H1 (cell line): ENCODE results near the gene PRDX3. TPM values are rescaled to one million over a fixed set of nuclear protein-coding genes. Genes with fewer than 3 reads are reported as not detected.
A peak's percentile ranks its signal among the peaks of the same experiment; 100 is the strongest.

Source experiments
- CTCF ChIA-PET: fragments of 300-600 bp; sonication (Branson Sonifier 250); formaldehyde crosslinking; loops from one replicate; lab custom pipeline; 2021; ENCODE audit not compliant: partially characterized antibody; lab: Charles Lee
- POLR2A ChIA-PET: fragments of 300-600 bp; sonication (Branson Sonifier 250); formaldehyde crosslinking; loops from one replicate; lab custom pipeline; 2021; ENCODE audit warnings: inconsistent platforms; ENCODE audit not compliant: partially characterized antibody; lab: Charles Lee
- DNase-seq, 2 experiments: peaks; one replicate each; pipeline versions ENCODE4 v3.0.0 to v3.0.0-alpha.2; 2010 to 2022; ENCODE audit warnings: low spot score in 2 of 2, low read depth in 1 of 2, mixed read lengths in 1 of 2
- FAIRE-seq: peaks from 2 replicates; lab custom pipeline; 2011; peaks lifted over from hg19 to GRCh38; lab: Jason Lieb, UNC
- H2AFZ ChIP-seq: 2 replicates; pipeline ENCODE4 v1.8.1; 2012; ENCODE audit warnings: low read length, inconsistent platforms
- H2AK5ac ChIP-seq: 2 replicates; pipeline ENCODE4 v1.6.1; 2013; ENCODE audit warnings: low read depth, low read length
- H2BK120ac ChIP-seq: replicated peaks from 2 replicates; pipeline ENCODE3; 2013; ENCODE audit warnings: low read depth, low read length, inconsistent platforms
- H2BK12ac ChIP-seq: 2 replicates; pipeline ENCODE4 v1.6.1; 2013; ENCODE audit warnings: low read depth, low read length
- H2BK15ac ChIP-seq: 2 replicates; pipeline ENCODE4 v1.6.1; 2013; ENCODE audit warnings: low read length
- H2BK20ac ChIP-seq: 2 replicates; pipeline ENCODE4 v1.6.1; 2013; ENCODE audit warnings: low read length
- H2BK5ac ChIP-seq: 2 replicates; pipeline ENCODE4 v1.6.1; 2013; ENCODE audit warnings: low read depth, low read length
- H3K14ac ChIP-seq: 2 replicates; pipeline ENCODE4 v1.6.1; 2013; ENCODE audit warnings: inconsistent platforms; ENCODE audit not compliant: insufficient read length
- H3K18ac ChIP-seq: 2 replicates; pipeline ENCODE4 v1.6.1; 2013; ENCODE audit warnings: low read length; ENCODE audit errors: extremely low read depth
- H3K23ac ChIP-seq: 2 replicates; pipeline ENCODE4 v1.6.1; 2013; ENCODE audit warnings: inconsistent platforms; ENCODE audit not compliant: insufficient read length
- H3K23me2 ChIP-seq: 2 replicates; pipeline ENCODE4 v1.6.1; 2013; ENCODE audit warnings: low read depth, low read length
- H3K27ac ChIP-seq: 2 replicates; pipeline ENCODE4 v1.6.1; 2011; ENCODE audit warnings: low read depth, low read length, inconsistent platforms
- H3K27me3 ChIP-seq, 4 experiments: replicated peaks in 1 of 4; 1 replicate in 1 of 4; 2 replicates in 3 of 4; pipeline versions ENCODE4 v1.6.1 to v1.8.1; 2011 to 2013; ENCODE audit warnings: low read length in 3 of 4, mild to moderate bottlenecking in 3 of 4, inconsistent platforms in 2 of 4, mixed read lengths in 2 of 4, moderate library complexity in 1 of 4; ENCODE audit not compliant: control insufficient read depth in 3 of 4, insufficient read depth in 3 of 4; ENCODE audit errors: extremely low read depth in 1 of 4
- H3K36me3 ChIP-seq, 4 experiments: 2 replicates each; pipeline versions ENCODE4 v1.6.1 to v1.8.1; 2011 to 2013; ENCODE audit warnings: mild to moderate bottlenecking in 4 of 4, low read length in 3 of 4, moderate library complexity in 2 of 4, control low read depth in 1 of 4, inconsistent platforms in 1 of 4; ENCODE audit not compliant: insufficient read depth in 4 of 4, control insufficient read depth in 2 of 4
- H3K4ac ChIP-seq: replicated peaks from 2 replicates; pipeline ENCODE3; 2013; ENCODE audit warnings: low read length, low read depth, mixed read lengths, inconsistent platforms; ENCODE audit not compliant: insufficient read length
- H3K4me1 ChIP-seq, 4 experiments: replicated peaks in 1 of 4; 1 replicate in 1 of 4; 2 replicates in 3 of 4; pipeline versions ENCODE4 v1.6.1 to v1.8.1; 2011 to 2013; ENCODE audit warnings: low read length in 3 of 4, inconsistent platforms in 2 of 4, mixed read lengths in 1 of 4; ENCODE audit not compliant: insufficient read depth in 4 of 4, control insufficient read depth in 3 of 4
- H3K4me2 ChIP-seq, 2 experiments: 2 replicates each; pipeline versions ENCODE4 v1.6.1 to v1.8.1; 2011 to 2013; ENCODE audit warnings: low read depth in 2 of 2, low read length in 2 of 2, control low read depth in 1 of 2, inconsistent platforms in 1 of 2, mild to moderate bottlenecking in 1 of 2; ENCODE audit not compliant: insufficient read depth in 1 of 2
- H3K4me3 ChIP-seq, 4 experiments: fragments of 200-600, 300-600 bp in 1 of 4; sonication (generic), shearing (Covaris generic), sonication (Bioruptor Twin) in 1 of 4; 2 replicates each; pipeline versions ENCODE4 v1.5.1 to v1.8.1; 2011 to 2016; ENCODE audit warnings: low read length in 4 of 4, low read depth in 3 of 4, control low read depth in 2 of 4, inconsistent platforms in 2 of 4, mild to moderate bottlenecking in 2 of 4, mixed read lengths in 1 of 4, moderate library complexity in 1 of 4; ENCODE audit not compliant: insufficient read depth in 2 of 4; ENCODE audit errors: extremely low read depth in 1 of 4
- H3K56ac ChIP-seq: replicated peaks from 2 replicates; pipeline ENCODE3; 2013; ENCODE audit warnings: low read depth, mild to moderate bottlenecking, mixed read lengths, low read length, inconsistent platforms; ENCODE audit not compliant: insufficient read length
- H3K79me1 ChIP-seq: 2 replicates; pipeline ENCODE4 v1.6.1; 2013; ENCODE audit warnings: low read depth, low read length, control low read depth
- H3K79me2 ChIP-seq, 2 experiments: 2 replicates each; pipeline versions ENCODE4 v1.6.1 to v1.8.1; 2012 to 2013; ENCODE audit warnings: low read length in 2 of 2, mild to moderate bottlenecking in 2 of 2, inconsistent platforms in 1 of 2; ENCODE audit not compliant: insufficient read depth in 2 of 2, control insufficient read depth in 1 of 2
- H3K9ac ChIP-seq, 4 experiments: replicated peaks in 1 of 4; 1 replicate in 1 of 4; 2 replicates in 3 of 4; pipeline versions ENCODE4 v1.6.1 to v1.8.1; 2011 to 2013; ENCODE audit warnings: low read depth in 3 of 4, low read length in 3 of 4, control low read depth in 2 of 4, mild to moderate bottlenecking in 2 of 4, moderate library complexity in 2 of 4, inconsistent platforms in 1 of 4; ENCODE audit errors: extremely low read depth in 1 of 4
- H3K9me3 ChIP-seq, 2 experiments: 2 replicates each; pipeline versions ENCODE4 v1.6.1 to v1.8.1; 2012 to 2013; ENCODE audit warnings: mild to moderate bottlenecking in 2 of 2, moderate library complexity in 2 of 2, control low read depth in 1 of 2, inconsistent platforms in 1 of 2, low read depth in 1 of 2, low read length in 1 of 2, mixed read lengths in 1 of 2; ENCODE audit not compliant: insufficient read depth in 2 of 2
- H4K20me1 ChIP-seq, 2 experiments: replicated peaks in 1 of 2; 2 replicates each; pipeline versions ENCODE3 to v1.8.1; 2011 to 2013; ENCODE audit warnings: inconsistent platforms in 2 of 2, low read length in 2 of 2, mild to moderate bottlenecking in 1 of 2; ENCODE audit not compliant: insufficient read depth in 2 of 2, control insufficient read depth in 1 of 2
- H4K5ac ChIP-seq: 2 replicates; pipeline ENCODE4 v1.6.1; 2013; ENCODE audit warnings: low read length, low read depth, mixed read lengths, inconsistent platforms; ENCODE audit not compliant: insufficient read length
- H4K8ac ChIP-seq: 2 replicates; pipeline ENCODE4 v1.8.0; 2013; ENCODE audit warnings: mild to moderate bottlenecking, moderate library complexity, low read length, inconsistent platforms; ENCODE audit not compliant: insufficient read depth; ENCODE audit errors: extremely low read depth
- H4K91ac ChIP-seq: replicated peaks from 2 replicates; pipeline ENCODE3; 2013; ENCODE audit warnings: low read length, mixed read lengths, inconsistent platforms; ENCODE audit not compliant: insufficient read length
- CTCF ChIP-seq, 3 experiments: IDR thresholded peaks; 1 replicate in 2 of 3; 2 replicates in 1 of 3; pipeline versions ENCODE4 v1.5.1 to v1.6.1; 2011; ENCODE audit warnings: low read length in 3 of 3, mild to moderate bottlenecking in 3 of 3, inconsistent platforms in 2 of 3, low read depth in 1 of 3, moderate library complexity in 1 of 3; ENCODE audit not compliant: insufficient read depth in 1 of 3; ENCODE audit errors: control extremely low read depth in 1 of 3
- RAD21 ChIP-seq, 2 experiments: IDR thresholded peaks in 1 of 2; conservative IDR thresholded peaks in 1 of 2; 2 replicates each; pipeline ENCODE4 v1.6.1; 2011; ENCODE audit warnings: low read depth in 2 of 2, low read length in 2 of 2, improper control_type of control experiment in 1 of 2, inconsistent platforms in 1 of 2, mild to moderate bottlenecking in 1 of 2, moderate library complexity in 1 of 2
- TAF1 ChIP-seq: IDR thresholded peaks from 2 replicates; pipeline ENCODE4 v1.6.1; 2011; ENCODE audit warnings: mild to moderate bottlenecking, low read depth, low read length
- WGBS, 2 experiments: shearing (Covaris generic) in 1 of 2; methylation state at CpG; one replicate each; pipeline versions ENCODE4 v1.1.6 to v1.1.7; 2013 to 2015; ENCODE audit warnings: low lambda C conversion rate in 2 of 2, mixed read lengths in 2 of 2, inconsistent platforms in 1 of 2, low coverage in 1 of 2, missing lambda C conversion rate in 1 of 2; ENCODE audit not compliant: insufficient replicate concordance in 2 of 2, insufficient coverage in 1 of 2, insufficient read length in 1 of 2; ENCODE audit errors: extremely low coverage in 1 of 2, missing lambda C conversion rate in 1 of 2; 5-methylcytosine and 5-hydroxymethylcytosine counted together
- polyA plus RNA-seq, 7 experiments: library from polyadenylated mRNA; depleted of rRNA in 3 of 7; stranded (reverse) in 5 of 7; unstranded in 2 of 7; fragments of >200 nt in 5 of 7; fragments of 200-250 nt in 2 of 7; gene quantifications; 1 replicate in 5 of 7; 2 replicates in 1 of 7; 4 replicates in 1 of 7; pipeline versions ENCODE4 v1.2.1 to v1.2.3, GENCODE V29; 2011 to 2013; ENCODE audit warnings: missing spikeins in 2 of 7, mixed read lengths in 2 of 7
- total RNA-seq: library from RNA; stranded (reverse); fragmentation: NEBNext Ultra II Directional; extraction: Animal tissue kit (Norgen Biotek cat#: 25700); gene quantifications from 2 replicates; pipeline ENCODE4 v1.2.1, GENCODE V29; 2021

Gene PRDX3
- total and polyA plus RNA-seq, 2 of the 8 experiments (the other 6 are each of a cell fraction or from before 2014, with no cell fraction given) = 201 to 208 TPM

GRCh38 chr10:119199231-119199992 lies 20.8 kb upstream of the PRDX3 start:
- H3K18ac ChIP-seq = no peak overlapping the region
- H3K9ac ChIP-seq = no peak overlapping the region
- H3K4me1 ChIP-seq = peaks cover 0 to 3% (median 0%) of the 10 kb centered on the region in 4 experiments; a peak in 1 of 7 replicates
- no peaks in the 10 kb centered on the region for H3K79me1 ChIP-seq
- H3K79me2 ChIP-seq = no peaks in the 10 kb centered on the region
- FAIRE-seq (no peak), DNase-seq (peak in 1 of 2 experiments; percentile 59)
- H4K8ac ChIP-seq = no peak overlapping the region
- H2AK5ac ChIP-seq = no peak overlapping the region
- no peak overlapping the region for H3K4me3 ChIP-seq
- no peak overlapping the region for H4K5ac ChIP-seq
- peak overlapping the region; percentile 31; the same call in 1 of the 2 replicates for H2BK15ac ChIP-seq
- no peak overlapping the region for H3K4ac ChIP-seq
- H3K36me3 ChIP-seq = no peaks in the 10 kb centered on the region
- H3K27ac ChIP-seq = no peak overlapping the region
- ChIA-PET POLR2A (interaction anchor here (1.2 to 1.3 kb wide), 2 partner anchors 34 to 60 kb away, joined by 3 to 6 read pairs; no protein-coding TSS in a partner anchor), CTCF (interaction anchor here (0.6 to 10.9 kb wide), 90 partner anchors 9 to 448 kb away, joined by 3 to 272 read pairs (median 4); partner anchors contain the start of gene GRK5)
- H4K20me1 ChIP-seq = no peaks in the 10 kb centered on the region
- H2BK5ac ChIP-seq = no peak overlapping the region
- H3K14ac ChIP-seq = no peak overlapping the region
- H2BK20ac ChIP-seq = no peak overlapping the region
- H3K56ac ChIP-seq = no peak overlapping the region
- H3K23ac ChIP-seq = no peak overlapping the region
- TF ChIP-seq CTCF (IDR thresholded peaks at IDR 0.05; ENCODE audit: control extremely low read depth in 1 of 3, insufficient read depth in 1 of 3, low read depth in 1 of 3, low read length in 3 of 3) (peak; percentile 75 to 91 (median 87)), TAF1 (no peak), RAD21 (IDR thresholded peaks at IDR 0.05 in 1 of 2, conservative IDR thresholded peaks at IDR 0.05 in 1 of 2; ENCODE audit: low read depth in 2 of 2, low read length in 2 of 2) (peak; percentile 94 to 95)
- no peaks in the 10 kb centered on the region for H3K23me2 ChIP-seq
- H2AFZ ChIP-seq = peak overlapping the region; percentile 3; the same call in 1 of the 2 replicates
- no peak overlapping the region for H3K4me2 ChIP-seq
- 66% methylated on average over 9 of the region's 9 CpGs; no CpG with 5 or more reads in 1 of the 2 experiments for WGBS, 2 experiments
- no peak overlapping the region for H2BK12ac ChIP-seq
- H4K91ac ChIP-seq = no peak overlapping the region
- H3K9me3 ChIP-seq = no peaks in the 10 kb centered on the region
- H2BK120ac ChIP-seq = no peak overlapping the region
- no peaks in the 10 kb centered on the region for H3K27me3 ChIP-seq
